RPMI7951 (cell line): ENCODE results near the gene CNTLN. TPM values are rescaled to one million over a fixed set of nuclear protein-coding genes. Genes with fewer than 3 reads are reported as not detected.
"Not testable (repeated sequence)": the region's sequence is repeated elsewhere in the genome, so short reads cannot be mapped to it uniquely, and the experiment has no call there.

Experiments used
- DNase-seq: peaks from one replicate; pipeline ENCODE4 v3.0.0-alpha.2; 2012; ENCODE audit warnings: low read depth
- total RNA-seq: library from RNA; depleted of rRNA; stranded (reverse); fragments of >200 nt; shearing (Covaris generic); gene quantifications from 2 replicates; pipeline ENCODE4 v1.2.3, GENCODE V29; 2014

Gene CNTLN
- total RNA-seq, 1 experiment from 2014 or later = 10.6 TPM

GRCh38 chr9:17509701-17510100, 374.9 kb downstream of the CNTLN start:
- no peak for DNase-seq

GRCh38 chr9:17519761-17520160, 384.9 kb downstream of the CNTLN start:
- DNase-seq = peak; percentile 4

- DNase-seq = no peak
Observed at GRCh38 chr9:17520268-17521064, 385.6 kb downstream of the CNTLN start.

- DNase-seq = no peak
Observed at GRCh38 chr9:17521100-17521855, 386.4 kb downstream of the CNTLN start.

- DNase-seq = not testable (repeated sequence)
Observed at GRCh38 chr9:17526726-17527125, 391.9 kb downstream of the CNTLN start.

GRCh38 chr9:17528859-17529258, 394.0 kb downstream of the CNTLN start:
- no peak for DNase-seq

- peak; percentile 51 for DNase-seq
Observed at GRCh38 chr9:17531642-17532254, 396.9 kb downstream of the CNTLN start.

- DNase-seq = no peak
Observed at GRCh38 chr9:17532461-17532860, 397.6 kb downstream of the CNTLN start.

GRCh38 chr9:17535176-17535575, 400.3 kb downstream of the CNTLN start:
- no peak for DNase-seq

- DNase-seq = no peak
Observed at GRCh38 chr9:17536027-17536426, 401.2 kb downstream of the CNTLN start.

GRCh38 chr9:17551023-17551422, 416.2 kb downstream of the CNTLN start:
- no peak for DNase-seq
